Uterus (tissue), 4 donors: ENCODE measurements around the gene FRA10AC1. TPM values are rescaled to one million over a fixed set of nuclear protein-coding genes. Genes with fewer than 3 reads are reported as not detected.

Experiments
- DNase-seq, 2 donors: peaks; one replicate each; pipeline ENCODE4 v3.0.0-alpha.2; 2019 to 2020
- H3K27ac ChIP-seq, 2 donors: fragments of 200-600 bp; sonication (generic); 1 replicate in 1 of 2; 2 replicates in 1 of 2; pipeline ENCODE4 v1.5.1; 2016 to 2018
- H3K27me3 ChIP-seq, 2 donors: fragments of 200-600 bp; sonication (generic); one replicate each; pipeline ENCODE4 v1.5.1; 2018 to 2019; ENCODE audit warnings: control low read depth in 1 of 2
- H3K36me3 ChIP-seq, 2 donors: fragments of 200-600 bp; sonication (generic); one replicate each; pipeline ENCODE4 v1.5.1; 2019; ENCODE audit warnings: control low read depth in 1 of 2
- H3K4me1 ChIP-seq, 2 donors: fragments of 200-600 bp; sonication (generic); one replicate each; pipeline ENCODE4 v1.5.1; 2018 to 2019; ENCODE audit warnings: control low read depth in 1 of 2
- H3K4me3 ChIP-seq, 2 donors: fragments of 200-600 bp; sonication (generic); 1 replicate in 1 of 2; 2 replicates in 1 of 2; pipeline ENCODE4 v1.5.1; 2018 to 2019; ENCODE audit warnings: mild to moderate bottlenecking in 1 of 2
- H3K9me3 ChIP-seq, 2 donors: fragments of 200-600 bp; sonication (generic); one replicate each; pipeline ENCODE4 v1.5.1; 2019; ENCODE audit warnings: control low read depth in 1 of 2
- CTCF ChIP-seq, 4 experiments: fragments of 200-600 bp in 2 of 4; fragments of 450-650 bp in 2 of 4; sonication (generic) in 2 of 4; IDR thresholded peaks; one replicate each; pipeline ENCODE4 v1.5.1; 2016 to 2019; ENCODE audit warnings: antibody characterized with exemption in 4 of 4, mild to moderate bottlenecking in 2 of 4, moderate library complexity in 1 of 4
- POLR2A ChIP-seq, 2 donors: fragments of 450-650 bp; IDR thresholded peaks; one replicate each; pipeline ENCODE4 v1.6.1; 2016; ENCODE audit warnings: antibody characterized with exemption in 2 of 2, mild to moderate bottlenecking in 1 of 2, moderate library complexity in 1 of 2
- intact Hi-C: fragments of 100-400 bp; cut with DNase I; formaldehyde crosslinking; loops from one replicate; pipeline ENCODE4 v1.15.1; 2023; ENCODE audit warnings: low total_unique reads
- total RNA-seq, 4 donors: library from RNA; depleted of rRNA in 3 of 4; stranded (reverse); fragments of >200 nt in 3 of 4; gene quantifications; one replicate each; pipeline versions ENCODE4 v1.1.0 to v1.2.4, GENCODE V29; 2014 to 2023
- donor health status: DM: yes; HTN: yes; CAD: no.

Gene FRA10AC1
- total RNA-seq, 4 donors from 2014 or later, result 5.4 to 40.5 (median 17.6) TPM

GRCh38 chr10:93639791-93640190 lies 62.6 kb downstream of the FRA10AC1 start:
- Histone ChIP-seq H3K4me1 (no peaks in the 10 kb centered on the region), H3K27ac (no peak overlapping the region), H3K36me3 (no peaks in the 10 kb centered on the region), H3K9me3 (no peaks in the 10 kb centered on the region), H3K27me3 (no peaks in the 10 kb centered on the region), H3K4me3 (no peak overlapping the region)
- intact Hi-C loops, result no loop called here
- no peak for TF ChIP-seq POLR2A (IDR thresholded peaks at IDR 0.05)
- TF ChIP-seq CTCF (IDR thresholded peaks at IDR 0.05), result no peak
- DNase-seq, result no peak

GRCh38 chr10:93630625-93631557 lies 71.5 kb downstream of the FRA10AC1 start:
- no peak overlapping the region for H3K27ac ChIP-seq
- intact Hi-C loops, result no loop called here
- no peak for DNase-seq

GRCh38 chr10:93629647-93630305 lies 72.6 kb downstream of the FRA10AC1 start:
- intact Hi-C loops, result no loop called here
- DNase-seq, result no peak
- Histone ChIP-seq H3K27ac (no peak overlapping the region), H3K4me1 (no peaks in the 10 kb centered on the region), H3K4me3 (no peak overlapping the region), H3K9me3 (no peaks in the 10 kb centered on the region), H3K36me3 (no peaks in the 10 kb centered on the region), H3K27me3 (no peaks in the 10 kb centered on the region)
- TF ChIP-seq CTCF (IDR thresholded peaks at IDR 0.05) (no peak), POLR2A (IDR thresholded peaks at IDR 0.05) (no peak)

More at GRCh38 chr10:93630625-93631557, 71.5 kb downstream of the FRA10AC1 start:
- Histone ChIP-seq H3K27me3 (no peaks in the 10 kb centered on the region), H3K9me3 (no peaks in the 10 kb centered on the region), H3K36me3 (no peaks in the 10 kb centered on the region), H3K4me3 (no peak overlapping the region), H3K4me1 (no peaks in the 10 kb centered on the region)
- TF ChIP-seq CTCF (IDR thresholded peaks at IDR 0.05) (no peak), POLR2A (IDR thresholded peaks at IDR 0.05) (no peak)

GRCh38 chr10:93628858-93629257 lies 73.5 kb downstream of the FRA10AC1 start:
- H3K9me3 ChIP-seq, result no peaks in the 10 kb centered on the region
- intact Hi-C loops, result no loop called here
- no peak overlapping the region for H3K4me3 ChIP-seq
- no peak for TF ChIP-seq POLR2A (IDR thresholded peaks at IDR 0.05)
- TF ChIP-seq CTCF (IDR thresholded peaks at IDR 0.05), result no peak
- no peaks in the 10 kb centered on the region for H3K36me3 ChIP-seq
- H3K4me1 ChIP-seq, result no peaks in the 10 kb centered on the region
- no peak overlapping the region for H3K27ac ChIP-seq
- H3K27me3 ChIP-seq, result no peaks in the 10 kb centered on the region
- no peak for DNase-seq

- Histone ChIP-seq H3K9me3 (no peaks in the 10 kb centered on the region), H3K36me3 (no peaks in the 10 kb centered on the region), H3K4me1 (no peaks in the 10 kb centered on the region), H3K4me3 (no peak overlapping the region), H3K27me3 (no peaks in the 10 kb centered on the region), H3K27ac (no peak overlapping the region)
- TF ChIP-seq POLR2A (IDR thresholded peaks at IDR 0.05) (no peak), CTCF (IDR thresholded peaks at IDR 0.05) (no peak)
- DNase-seq, result no peak
- intact Hi-C loops, result no loop called here
Measured at GRCh38 chr10:93622942-93623341, 79.5 kb downstream of the FRA10AC1 start.
